ENCODE measurements around the gene NDUFB7.
A peak's percentile ranks its signal among the peaks of the same experiment; 100 is the strongest.
"Not testable (repeated sequence)": the region's sequence is repeated elsewhere in the genome, so short reads cannot be mapped to it uniquely, and the experiment has no call there.

NDUFB7 gene

GRCh38 chr19:14553042-14553938 is 18.6 kb downstream of the NDUFB7 start:
- no peak for DNase-seq (ENCODE audit: low read depth)

- DNase-seq (ENCODE audit: low read depth) = not testable (repeated sequence)
Observed at GRCh38 chr19:14552006-14552360, 19.9 kb downstream of the NDUFB7 start.

- DNase-seq (ENCODE audit: low read depth) = peak; percentile 56
Observed at GRCh38 chr19:14551134-14552005, 20.5 kb downstream of the NDUFB7 start.

GRCh38 chr19:14550201-14550754 is 21.6 kb downstream of the NDUFB7 start:
- no peak for DNase-seq (ENCODE audit: low read depth)

GRCh38 chr19:14545716-14546082 is 26.2 kb downstream of the NDUFB7 start:
- DNase-seq (ENCODE audit: low read depth) = no peak

GRCh38 chr19:14544977-14545715 is 26.7 kb downstream of the NDUFB7 start:
- no peak for DNase-seq (ENCODE audit: low read depth)

GRCh38 chr19:14544047-14544446 is 27.8 kb downstream of the NDUFB7 start:
- DNase-seq (ENCODE audit: low read depth) = no peak

GRCh38 chr19:14542711-14543328 is 29.0 kb downstream of the NDUFB7 start:
- DNase-seq (ENCODE audit: low read depth) = no peak

- not testable (repeated sequence) for DNase-seq (ENCODE audit: low read depth)
Observed at GRCh38 chr19:14541979-14542378, 29.9 kb downstream of the NDUFB7 start.

GRCh38 chr19:14540741-14541525 is 30.9 kb downstream of the NDUFB7 start:
- DNase-seq (ENCODE audit: low read depth) = no peak

GRCh38 chr19:14536926-14537692 is 34.8 kb downstream of the NDUFB7 start:
- DNase-seq (ENCODE audit: low read depth) = no peak

- no peak for DNase-seq (ENCODE audit: low read depth)
Observed at GRCh38 chr19:14533450-14533849, 38.4 kb downstream of the NDUFB7 start.

- DNase-seq (ENCODE audit: low read depth) = no peak
Observed at GRCh38 chr19:14530506-14530905, 41.4 kb downstream of the NDUFB7 start.

- no peak for DNase-seq (ENCODE audit: low read depth)
Observed at GRCh38 chr19:14530005-14530348, 41.9 kb downstream of the NDUFB7 start.

GRCh38 chr19:14529254-14530004 is 42.4 kb downstream of the NDUFB7 start, which contains the start of gene TECR:
Gene TECR (plus strand): TSS chr19:14529594. CDS start chr19:14529697, 103 bp downstream.
- peak; percentile 100 for DNase-seq (ENCODE audit: low read depth)

GRCh38 chr19:14528419-14529253 is 43.2 kb downstream of the NDUFB7 start:
- DNase-seq (ENCODE audit: low read depth) = no peak

GRCh38 chr19:14526423-14526822 is 45.4 kb downstream of the NDUFB7 start:
- no peak for DNase-seq (ENCODE audit: low read depth)

- no peak for DNase-seq (ENCODE audit: low read depth)
Observed at GRCh38 chr19:14525729-14526128, 46.1 kb downstream of the NDUFB7 start.

Measured in stimulated activated CD8-positive, alpha-beta memory T cell treated with anti-CD3 and anti-CD28 coated beads, Interleukin-15, amount 100 ng/mL, for 1 hour (primary cell).